NCI-H345 (cell line): ENCODE measurements around the gene USP40.

Source experiments
- DNase-seq: peaks from one replicate; lab custom pipeline; 2025; lab: John Stamatoyannopoulos, UW

The USP40 gene

DNA sequence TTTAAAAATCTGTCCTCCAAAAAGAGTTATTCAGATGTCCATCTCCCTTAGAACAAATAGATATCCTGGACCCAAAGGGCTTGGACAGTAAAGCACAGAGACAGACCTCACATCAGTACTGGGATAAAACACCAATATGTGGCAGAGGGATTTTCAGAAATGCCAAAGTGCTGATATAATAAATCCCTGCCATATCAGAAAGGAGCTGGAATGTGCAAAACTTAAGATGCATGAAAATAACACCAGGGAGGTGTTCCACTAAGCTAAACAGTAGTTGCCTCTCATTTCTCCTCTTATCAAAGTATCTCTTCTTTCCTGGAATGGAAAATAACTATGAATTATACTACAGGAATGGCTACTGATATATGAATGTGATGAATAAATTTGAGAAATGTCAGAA lies 13.2 kb downstream of the USP40 start:
- DNase-seq = no peak

DNA sequence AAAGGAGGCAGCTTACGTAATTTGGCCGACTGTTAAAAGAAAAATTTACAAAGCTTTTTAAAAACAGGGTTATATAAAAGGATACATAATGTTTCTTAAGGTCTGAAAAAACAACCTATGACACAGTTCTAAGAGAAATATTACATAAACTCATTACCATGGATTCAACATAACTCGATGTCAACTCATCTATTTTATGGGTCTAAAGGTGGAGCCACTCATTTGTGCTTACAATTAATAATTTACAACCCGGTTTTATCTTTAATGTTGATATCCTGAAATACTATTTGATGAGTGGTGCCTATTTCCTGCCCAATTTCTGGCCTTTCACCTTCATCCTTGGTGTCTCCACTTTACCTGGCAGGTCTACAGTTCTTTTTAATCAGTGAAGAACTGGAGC lies 15.1 kb downstream of the USP40 start:
- no peak for DNase-seq

DNA sequence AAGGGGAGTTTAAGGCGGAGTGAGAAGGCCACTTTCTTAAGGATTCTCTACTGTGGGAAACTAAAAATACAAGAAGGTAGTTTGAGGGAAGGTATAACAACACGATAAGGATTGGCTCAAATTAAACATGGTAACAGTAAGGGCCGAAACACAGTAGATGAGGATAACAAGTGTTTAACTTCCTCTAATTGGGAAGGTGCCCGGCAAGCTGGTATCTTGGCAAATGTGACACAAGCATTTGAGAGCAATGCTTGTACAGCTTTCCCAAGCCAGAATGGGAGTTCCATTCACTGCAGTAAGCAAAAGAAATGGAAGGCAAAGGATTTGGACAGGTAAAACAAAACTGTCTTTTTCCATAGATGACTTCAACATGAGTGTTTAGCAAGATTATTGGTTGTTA lies 19.8 kb downstream of the USP40 start:
- DNase-seq = no peak

DNA sequence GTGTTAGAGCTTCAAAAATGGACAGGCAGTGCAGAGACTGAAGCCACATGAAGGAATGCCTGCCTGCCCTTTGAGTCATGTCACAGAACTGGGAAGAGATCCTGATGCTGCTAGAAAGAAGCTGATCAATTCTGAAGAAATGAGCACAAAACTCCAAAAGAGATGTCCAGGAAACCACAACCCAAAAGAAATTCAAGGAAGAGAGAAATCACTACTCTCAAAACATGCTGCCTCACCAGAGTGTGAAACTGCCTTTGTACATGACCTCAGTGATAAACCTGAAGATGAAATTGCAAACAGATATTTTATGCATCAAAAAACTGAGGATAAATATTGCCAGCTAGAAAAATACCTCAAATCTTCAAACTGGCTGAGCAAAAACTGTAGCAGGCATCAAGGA lies 20.5 kb downstream of the USP40 start:
- DNase-seq = no peak

DNA sequence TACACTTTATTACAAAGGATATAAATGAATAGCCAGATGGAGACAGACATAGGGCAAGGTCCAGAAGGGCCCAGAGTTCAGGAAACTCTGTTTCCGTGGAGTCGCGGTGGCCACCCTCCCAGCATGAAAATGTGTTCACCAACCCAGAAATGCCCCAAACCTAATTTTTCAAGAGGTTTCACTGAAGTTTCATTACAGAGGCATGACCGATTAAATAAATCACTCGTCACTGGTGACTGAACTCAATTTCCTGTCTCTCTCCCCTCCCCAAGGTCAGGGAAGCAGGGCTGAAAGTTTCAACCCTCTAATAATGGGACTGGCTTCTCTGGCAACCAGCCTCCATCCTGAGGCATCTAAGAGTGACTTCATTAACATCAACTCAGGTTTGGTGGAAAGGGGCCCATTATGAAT lies 22.4 kb downstream of the USP40 start:
- DNase-seq = no peak

DNA sequence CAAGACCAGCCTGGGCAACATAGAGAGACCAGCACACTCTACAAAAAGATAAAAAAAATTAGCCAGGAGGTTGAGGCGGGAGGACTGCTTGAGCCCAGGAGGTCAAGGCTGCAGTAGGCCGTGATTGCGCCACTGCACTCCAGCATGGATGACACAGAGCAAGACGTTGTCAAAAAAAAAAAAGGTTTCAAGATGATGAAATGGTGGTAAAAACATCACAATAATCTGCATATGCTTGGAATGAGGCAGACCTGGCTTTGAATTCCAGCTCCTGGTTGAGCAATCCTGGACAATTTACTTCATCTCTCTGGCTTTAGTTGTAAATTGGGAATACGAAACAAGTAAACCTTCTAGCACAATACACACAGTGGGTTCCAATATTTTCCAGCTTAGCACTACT lies 24.1 kb downstream of the USP40 start:
- no peak for DNase-seq

DNA sequence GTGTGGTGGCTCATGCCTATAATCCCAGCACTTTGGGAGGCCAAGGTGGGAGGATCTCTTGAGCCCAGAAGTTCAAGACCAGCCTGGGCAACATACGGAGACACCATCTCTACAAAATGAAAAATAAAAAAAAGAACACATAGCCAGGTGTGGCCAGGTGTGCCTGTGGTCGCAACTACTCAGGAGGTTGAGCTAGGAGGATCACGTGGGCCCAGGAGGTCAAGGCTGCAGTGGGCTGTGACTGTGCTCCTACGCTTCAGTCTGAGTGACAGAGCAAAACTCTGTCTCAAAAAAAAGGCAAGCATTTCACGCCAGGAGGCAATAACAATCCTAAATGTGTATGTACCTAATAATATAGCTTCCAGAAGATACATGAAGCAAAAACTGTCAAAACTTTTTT lies 27.8 kb downstream of the USP40 start:
- no peak for DNase-seq

DNA sequence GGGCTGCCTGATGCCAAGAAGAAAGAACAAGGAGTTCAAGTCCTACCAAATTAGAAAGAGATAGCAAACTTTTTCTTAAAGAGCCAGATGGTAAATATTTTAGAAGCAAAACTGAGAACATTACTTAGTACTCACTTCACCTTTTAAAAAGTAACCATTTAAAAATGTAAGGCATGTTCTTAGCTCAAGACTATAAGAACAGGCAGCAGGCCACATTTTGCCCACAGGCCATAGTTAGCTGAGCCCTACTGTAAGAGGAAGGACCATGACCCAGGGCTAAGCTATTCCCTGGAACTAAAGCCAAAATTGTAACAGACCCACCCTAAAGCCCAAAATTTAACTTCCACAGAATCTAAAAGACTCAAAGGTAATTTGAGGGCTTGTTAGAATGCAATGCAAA lies 31.3 kb downstream of the USP40 start:
- no peak for DNase-seq

DNA sequence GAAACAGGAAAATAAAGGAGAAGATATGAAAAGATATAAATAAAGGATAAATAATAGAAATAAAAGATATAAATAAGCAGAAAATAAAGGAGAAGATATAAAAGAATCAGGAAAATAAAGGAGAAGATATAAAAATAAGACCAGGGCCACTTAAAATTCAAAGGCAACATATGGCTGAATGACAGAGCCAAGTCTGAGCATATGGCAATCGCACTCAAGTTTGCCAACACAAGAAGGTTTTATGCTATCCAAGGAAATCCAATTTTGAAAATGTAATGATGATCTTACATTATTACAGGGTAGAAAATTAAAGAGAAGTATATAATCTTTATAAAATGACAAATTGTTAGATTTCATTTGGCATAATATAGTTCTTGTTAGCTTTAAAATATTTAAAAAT lies 33.6 kb downstream of the USP40 start:
- DNase-seq = no peak

DNA sequence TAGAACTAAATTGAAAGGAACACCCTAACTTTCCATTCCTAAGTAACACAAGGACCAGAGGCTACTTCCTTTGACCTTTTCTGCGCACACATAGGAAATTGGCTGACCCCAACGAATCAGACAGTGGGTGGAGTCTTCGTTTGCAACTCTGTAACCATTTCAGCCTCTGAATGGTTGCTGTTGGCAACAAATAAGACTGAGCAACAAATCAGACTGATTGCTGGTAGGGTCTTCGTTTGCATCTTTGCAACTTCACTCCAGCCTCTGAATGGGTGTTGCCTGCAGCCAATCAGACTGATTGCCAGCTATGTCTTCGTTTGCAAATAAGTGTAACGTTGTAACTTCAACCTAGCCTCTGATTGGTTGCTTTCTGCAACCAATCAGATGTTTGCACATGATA lies 34.6 kb downstream of the USP40 start:
- no peak for DNase-seq

DNA sequence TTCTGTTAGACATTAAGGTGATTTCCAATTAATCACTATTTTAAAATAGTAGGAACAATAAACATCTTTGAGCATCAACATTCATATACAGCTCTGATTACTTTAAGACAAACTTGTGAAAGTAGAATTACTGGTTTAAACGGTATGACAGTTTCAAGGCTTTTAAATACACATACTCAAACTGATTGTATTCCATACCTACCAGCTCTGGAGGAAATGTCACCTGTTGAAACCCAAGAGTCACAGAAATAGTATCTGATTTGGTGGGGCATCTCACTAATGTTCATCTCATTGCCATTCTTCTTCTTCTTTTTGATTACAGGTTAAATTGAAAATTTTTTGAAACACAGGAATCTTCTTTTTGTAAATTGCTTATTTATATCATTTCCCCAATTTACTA lies 36.2 kb downstream of the USP40 start:
- no peak for DNase-seq

DNA sequence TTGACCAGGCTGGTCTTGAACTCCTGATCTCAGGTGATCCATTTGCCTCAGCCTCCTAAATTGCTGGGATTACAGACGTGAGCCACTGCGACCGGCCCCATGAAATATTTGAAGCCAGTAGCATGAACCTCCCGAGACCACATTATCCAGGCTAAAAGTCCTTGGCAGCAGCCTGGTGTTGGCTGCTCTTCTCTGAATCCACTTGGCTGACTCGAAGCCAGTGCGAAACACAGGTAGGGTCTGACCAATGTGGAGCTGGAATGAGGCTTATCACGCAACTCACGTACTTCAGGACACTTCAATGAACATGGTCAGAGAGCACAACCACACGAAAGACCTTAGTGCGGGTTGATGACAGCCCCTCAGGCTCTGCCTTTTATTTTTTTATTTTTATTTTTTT lies 38.4 kb downstream of the USP40 start:
- DNase-seq = no peak

DNA sequence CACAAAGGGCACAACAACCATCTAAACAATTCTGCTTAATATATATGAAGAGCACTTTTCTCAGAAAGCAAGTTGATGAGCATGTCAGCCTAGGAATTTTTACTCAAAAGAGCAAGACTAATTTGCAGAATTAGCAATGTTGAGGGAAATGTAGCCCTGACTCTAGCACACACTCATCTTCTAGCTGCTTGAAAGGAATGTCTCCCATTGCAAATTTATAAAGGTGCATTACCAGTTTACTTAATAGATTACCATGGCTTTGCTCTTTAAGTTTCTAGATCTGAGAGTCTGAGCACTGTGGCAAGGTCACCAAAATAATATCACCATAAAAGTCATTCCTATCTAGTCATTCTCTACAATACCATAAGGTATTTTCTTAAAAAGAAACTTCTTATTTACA lies 40.8 kb downstream of the USP40 start:
- DNase-seq = no peak

DNA sequence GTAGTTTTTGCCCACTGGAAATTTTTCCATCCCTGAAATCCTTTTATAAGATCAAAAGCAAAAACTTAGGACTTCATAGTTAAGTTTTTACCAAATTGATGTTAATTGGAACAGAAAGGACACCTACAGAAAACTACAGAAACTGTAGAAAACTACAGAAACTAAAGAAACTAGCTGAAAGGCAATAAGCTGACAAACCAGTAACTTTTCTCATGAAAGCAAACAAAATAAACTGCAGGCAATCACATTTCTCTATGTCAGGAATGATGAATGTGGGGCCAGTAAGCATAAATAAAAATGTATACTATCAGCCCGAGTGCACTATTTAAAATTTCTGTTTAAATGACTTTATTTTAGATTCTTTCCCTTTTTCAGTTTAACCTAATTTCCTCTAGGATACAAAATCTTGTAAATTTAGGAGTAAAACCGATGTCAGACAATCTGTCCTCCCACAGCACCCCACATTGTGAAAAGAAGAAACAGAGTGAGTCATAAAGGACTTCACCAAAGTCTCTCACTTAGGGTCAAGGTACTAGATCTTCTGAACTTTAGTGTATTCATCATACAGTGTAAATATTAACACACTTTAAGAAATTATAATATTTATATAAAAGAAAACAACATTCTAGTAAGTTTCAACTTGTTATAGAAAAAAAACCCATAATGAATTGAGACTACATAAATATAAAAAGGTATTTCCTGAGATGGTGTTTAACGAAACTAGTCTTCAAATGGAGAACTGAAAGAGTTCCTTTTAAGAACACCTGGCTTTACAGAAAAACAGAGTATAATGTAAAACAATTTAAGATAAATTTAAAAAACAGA lies 46.6 kb downstream of the USP40 start:
- DNase-seq = no peak

DNA sequence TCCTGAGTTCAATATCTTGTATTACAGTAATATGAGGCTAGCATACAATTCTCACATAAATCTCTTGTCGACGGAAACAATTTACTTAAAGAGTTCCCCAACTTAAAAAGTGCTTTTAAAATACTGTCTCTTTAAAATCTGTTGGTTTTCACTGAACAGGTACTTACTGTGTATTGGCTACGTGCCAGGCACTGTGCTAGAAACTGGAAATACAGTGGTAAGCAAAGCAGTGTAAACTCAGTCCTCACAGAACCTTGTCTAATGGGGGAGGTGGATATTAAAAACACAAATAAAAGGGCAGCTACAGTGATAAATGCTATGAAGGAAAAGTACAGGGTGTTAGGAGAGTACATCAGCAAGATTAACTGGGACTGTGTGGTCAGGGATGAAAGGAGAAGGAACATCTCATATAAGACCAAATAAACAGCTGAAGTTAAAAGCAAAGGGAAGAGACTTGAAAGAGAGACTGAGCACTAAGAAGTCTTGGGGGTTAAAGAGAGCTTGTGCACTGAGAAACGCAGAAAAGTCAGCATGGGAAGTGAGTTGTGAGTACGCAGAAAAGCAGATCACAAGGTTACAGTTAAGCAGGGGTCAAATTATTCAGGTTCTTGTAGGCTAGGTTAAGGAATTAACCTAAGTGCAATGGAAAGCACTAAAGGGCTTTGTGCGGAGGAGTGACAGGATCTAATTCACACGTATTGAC lies 52.5 kb downstream of the USP40 start:
- peak; percentile 30 for DNase-seq

DNA sequence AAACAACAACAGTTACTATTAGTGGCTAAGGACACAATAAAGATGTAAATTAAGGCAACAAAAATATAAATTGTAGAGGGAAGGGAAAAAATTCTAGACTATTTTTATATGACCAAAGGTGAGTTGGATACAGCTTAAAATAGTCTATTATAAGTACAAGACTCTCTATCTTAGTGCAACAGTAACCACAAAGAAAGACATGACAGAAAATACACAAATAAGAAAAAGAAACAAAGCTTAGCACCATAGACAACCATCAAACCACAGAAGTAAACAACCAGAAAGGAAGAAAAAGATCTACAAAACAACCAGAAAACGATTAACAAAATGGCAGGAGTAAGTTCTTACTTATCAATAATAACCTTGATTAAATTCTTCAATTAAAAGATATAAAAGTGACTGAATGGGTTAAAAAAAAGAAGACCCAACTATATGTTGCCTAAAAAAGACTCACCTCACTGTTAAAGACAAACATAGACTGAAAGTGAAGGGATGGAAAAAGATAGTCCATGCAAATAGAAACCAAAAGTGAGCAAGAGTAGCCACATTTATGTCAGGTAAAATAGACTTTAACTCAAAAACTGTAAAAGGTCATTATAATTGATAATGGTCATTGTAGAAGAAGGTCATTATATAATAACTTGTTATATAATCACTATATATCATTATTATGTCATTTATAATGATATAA lies 62.5 kb downstream of the USP40 start:
- no peak for DNase-seq

DNA sequence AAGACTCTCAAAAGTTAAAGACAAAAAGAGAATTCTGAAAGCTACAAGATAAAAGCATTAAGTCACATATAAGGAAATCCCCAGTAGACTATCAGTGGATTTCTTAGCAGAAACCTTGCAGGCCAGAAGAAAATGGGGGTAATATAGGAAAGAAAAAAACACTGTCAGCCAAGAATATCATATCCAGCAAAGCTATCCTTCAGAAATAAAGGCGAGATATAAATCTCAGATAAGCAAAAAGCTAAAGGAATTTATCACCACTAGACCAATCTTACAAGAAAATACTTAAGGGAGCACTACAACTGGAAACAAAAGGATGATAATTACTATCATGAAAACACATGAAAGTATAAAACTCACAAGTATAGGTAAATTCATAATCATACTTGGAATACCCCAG lies 63.1 kb downstream of the USP40 start:
- DNase-seq = no peak

DNA sequence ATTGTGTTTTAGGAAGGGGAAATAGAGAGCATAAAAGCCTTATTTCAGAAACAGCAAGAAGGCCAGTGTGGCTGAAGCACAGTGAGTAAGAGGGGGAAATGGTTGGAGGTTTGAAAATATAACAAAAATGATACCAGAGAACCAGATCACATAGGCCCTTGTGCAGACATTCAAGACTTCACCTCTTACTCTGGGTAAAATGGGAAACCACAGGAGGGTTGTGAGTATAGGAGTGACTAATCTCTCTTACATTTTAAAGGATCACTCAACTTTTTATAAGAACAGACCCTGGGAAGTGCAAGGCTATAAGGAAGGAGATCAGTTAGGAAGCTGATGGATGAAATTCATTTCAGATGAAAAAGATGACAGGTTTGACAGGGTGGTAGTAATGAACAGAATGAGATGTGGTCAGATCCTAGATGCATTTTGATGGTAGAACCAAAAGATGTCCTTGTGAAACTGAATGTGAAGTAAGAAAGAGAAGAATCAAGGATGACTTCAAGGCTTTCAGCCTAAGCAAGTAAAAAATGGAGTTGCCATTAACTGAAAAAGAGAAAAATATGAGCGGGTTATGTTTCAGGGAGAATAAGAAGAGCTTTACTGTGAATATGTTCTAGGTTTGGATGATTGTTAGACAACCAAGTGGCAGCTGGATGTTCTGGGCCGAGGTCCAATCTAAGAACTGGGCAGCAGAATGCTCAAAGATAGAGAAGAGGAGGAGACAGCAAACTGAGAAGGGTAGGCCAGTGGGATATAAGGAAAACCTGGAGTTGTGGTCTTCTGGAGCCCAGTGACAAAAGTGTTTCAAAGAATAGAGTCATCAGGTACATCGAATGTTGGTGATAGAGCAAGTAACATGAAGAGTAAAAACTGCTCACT lies 65.1 kb downstream of the USP40 start:
- no peak for DNase-seq

DNA sequence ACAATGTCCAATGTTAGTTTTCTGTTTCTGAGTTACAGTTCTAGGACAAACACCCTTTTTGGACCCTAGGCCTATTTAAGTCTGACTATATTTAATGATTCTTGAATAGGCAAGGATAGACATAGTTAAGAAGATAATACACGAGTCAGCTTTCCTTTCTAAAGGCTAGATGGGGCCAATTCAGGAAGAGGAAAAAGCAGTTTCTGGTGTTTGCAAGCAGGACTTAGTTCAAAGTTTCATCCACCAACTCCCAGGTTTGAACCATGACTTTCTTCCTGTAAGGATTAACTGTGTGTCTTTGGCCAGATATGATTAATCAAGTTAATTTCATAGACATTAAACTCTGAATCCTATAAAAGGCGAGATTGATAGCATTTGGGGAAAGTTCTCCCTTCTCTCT lies 66.7 kb downstream of the USP40 start:
- no peak for DNase-seq

DNA sequence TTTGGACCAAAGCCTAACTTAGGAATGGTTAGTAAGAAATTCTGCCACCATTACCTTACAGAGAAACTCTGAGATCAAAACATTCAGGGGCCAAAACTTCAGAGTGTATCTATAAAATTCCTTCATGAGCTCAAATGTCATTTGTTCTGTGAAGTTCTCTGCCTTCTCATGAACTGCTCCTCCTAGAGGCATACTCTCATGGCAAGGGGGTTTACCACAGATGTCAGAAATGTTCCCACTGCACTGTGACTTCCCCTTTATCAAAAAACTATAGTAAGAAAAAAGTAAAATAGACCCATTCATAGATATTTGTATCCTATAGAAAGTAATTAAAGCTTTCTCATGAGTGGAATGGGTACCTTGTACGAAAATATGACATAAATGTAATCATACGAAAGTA lies 68.5 kb downstream of the USP40 start:
- DNase-seq = no peak

DNA sequence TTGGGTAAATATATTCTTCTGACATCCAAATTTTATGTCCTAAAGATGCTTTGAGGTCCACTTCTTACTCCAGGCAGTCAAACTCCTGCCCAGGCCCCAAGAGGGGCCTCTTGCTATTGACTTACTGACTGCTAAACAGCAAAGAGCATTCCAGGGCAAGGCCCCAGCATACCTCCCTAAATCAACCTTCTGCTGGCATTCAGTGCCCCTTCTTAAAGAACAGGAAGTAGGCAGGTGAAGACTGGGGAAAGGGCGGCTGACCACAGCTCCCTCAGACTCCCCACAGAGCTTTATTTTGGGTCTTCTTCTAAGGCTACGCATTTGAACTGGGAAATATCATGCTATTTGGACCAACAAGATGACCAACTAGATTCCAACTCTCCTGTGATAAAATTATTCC lies 68.9 kb downstream of the USP40 start:
- no peak for DNase-seq
